GM18873 (cell line): ENCODE results near the gene SLC28A2.
"Not testable (repeated sequence)": the region's sequence is repeated elsewhere in the genome, so short reads cannot be mapped to it uniquely, and the experiment has no call there.

Experiments
- ATAC-seq: cut with Tn5 transposase; IDR thresholded peaks from one replicate; pipeline ENCODE4 v1.9.1; 2021; ENCODE audit warnings: mild to moderate bottlenecking, moderate library complexity, moderate number of reproducible peaks; ENCODE audit not compliant: unreplicated experiment, low FRiP score

The SLC28A2 gene

DNA sequence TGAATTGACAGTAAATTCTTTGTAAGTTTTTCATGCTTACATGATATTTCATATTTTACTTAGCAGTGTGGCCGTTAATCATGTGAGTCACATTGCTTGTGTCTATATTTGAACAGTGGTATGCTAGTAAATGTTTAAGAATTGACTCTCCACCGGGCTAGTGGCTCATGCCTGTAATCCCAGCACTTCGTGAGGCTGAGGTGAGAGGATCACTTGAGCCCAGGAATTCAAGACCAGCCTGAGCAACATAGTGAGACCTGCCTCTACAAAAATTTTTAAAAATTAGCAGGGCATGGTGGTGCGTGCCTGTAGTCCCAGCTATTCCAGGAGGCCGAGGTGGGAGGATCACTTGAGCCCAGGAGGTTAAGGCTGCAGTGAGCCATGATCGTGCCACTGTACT, 2.8 kb downstream of the SLC28A2 start:
- not testable (repeated sequence) for ATAC-seq

DNA sequence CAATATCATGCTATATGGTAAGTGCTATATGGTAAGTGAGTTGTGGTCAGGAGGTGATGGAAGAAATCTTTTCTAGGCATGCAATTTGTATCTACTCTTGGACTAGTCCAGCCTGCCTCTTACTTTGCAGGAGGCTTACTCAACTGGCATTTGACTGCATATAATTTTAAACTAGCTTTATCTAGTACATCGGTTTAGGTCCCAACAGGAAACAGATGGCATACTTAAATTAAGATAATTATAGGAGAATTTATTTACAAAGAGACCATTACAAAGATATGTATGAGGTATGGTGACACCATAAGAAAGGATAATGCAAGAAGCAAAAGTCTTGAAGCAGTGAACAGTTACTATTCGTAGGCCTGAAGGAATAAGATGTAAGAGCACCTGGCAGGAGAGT, 7.8 kb downstream of the SLC28A2 start:
- ATAC-seq, result no peak

DNA sequence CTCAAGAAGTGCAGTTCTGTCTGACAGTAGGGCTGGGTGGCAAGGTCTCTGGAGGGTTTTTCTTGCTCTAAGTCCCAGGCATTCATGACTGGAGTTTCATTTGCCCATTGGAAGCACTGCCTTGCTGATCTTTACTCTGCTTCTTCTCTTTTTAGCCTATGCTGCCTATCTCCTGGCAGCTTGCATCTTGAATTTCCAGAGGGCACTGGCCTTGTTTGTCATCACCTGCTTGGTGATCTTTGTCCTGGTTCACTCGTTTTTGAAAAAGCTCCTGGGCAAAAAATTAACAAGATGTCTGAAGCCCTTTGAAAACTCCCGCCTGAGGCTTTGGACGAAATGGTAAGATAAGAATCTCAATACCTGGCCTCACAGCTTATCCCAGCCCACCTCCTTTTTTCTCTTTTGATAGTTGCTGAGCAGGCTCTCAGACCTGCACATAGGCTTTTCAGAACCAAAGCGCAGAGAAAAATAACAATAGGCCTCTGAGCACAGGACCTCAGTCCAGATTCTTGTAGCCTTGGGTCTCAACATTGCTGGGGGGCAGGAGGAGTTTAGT, 10.9 kb downstream of the SLC28A2 start:
- no peak for ATAC-seq

GRCh38 chr15:45263854-45264253, 11.8 kb downstream of the SLC28A2 start:
- no peak for ATAC-seq

DNA sequence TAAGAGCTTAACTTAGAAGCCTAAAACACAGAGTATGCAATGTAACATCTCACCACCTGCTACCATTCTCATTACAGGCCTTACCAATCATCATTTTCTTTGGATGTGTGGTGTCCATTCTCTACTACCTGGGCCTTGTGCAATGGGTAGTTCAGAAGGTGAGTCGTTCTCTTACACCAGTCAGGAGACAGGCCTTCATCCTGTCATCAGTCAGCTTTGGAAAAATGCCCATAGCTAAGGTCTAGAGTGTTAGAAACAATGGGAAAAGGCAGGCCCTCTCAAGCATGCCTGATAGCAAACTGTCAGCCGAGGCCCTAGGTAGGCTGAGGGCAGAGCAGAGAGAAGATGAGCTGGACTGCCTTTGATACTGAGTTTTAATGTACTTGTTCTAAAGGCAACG, 13.5 kb downstream of the SLC28A2 start:
- ATAC-seq, result no peak

GRCh38 chr15:45268135-45268534, 16.1 kb downstream of the SLC28A2 start:
- ATAC-seq, result no peak

DNA sequence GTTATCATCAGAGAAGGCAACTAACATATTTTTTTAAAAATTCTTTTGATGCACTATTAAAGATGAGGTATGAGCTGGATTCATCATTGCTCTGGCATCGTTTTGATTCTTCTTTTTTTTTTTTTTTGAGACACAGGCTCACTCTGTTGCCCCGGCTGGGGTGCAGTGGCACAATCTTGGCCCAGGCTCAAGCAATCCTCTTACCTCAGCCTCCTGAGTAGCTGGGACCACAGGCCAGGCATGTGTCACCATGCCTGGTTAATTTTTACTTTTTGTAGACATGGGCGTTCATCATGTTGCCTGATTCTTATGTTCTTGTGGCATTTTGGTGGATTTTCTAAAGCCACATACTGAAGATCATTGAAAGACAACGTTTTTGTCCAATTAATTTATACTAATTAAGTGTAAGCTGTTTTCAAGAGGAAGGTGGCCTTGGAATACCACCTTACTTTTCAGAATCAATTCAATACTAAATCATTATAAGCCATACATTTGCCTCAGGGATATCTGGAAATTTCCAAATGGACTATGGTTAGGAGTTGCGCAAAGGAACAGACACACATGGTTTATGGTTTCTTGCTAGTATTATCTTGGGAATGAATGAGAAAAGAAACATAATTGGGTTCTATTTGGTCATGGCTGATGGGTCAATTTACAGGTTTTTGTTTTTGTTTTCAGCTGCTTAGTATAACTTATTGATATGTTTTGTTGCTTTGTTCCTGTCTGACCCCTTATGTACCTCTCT, 22.8 kb downstream of the SLC28A2 start:
- ATAC-seq, result no peak

DNA sequence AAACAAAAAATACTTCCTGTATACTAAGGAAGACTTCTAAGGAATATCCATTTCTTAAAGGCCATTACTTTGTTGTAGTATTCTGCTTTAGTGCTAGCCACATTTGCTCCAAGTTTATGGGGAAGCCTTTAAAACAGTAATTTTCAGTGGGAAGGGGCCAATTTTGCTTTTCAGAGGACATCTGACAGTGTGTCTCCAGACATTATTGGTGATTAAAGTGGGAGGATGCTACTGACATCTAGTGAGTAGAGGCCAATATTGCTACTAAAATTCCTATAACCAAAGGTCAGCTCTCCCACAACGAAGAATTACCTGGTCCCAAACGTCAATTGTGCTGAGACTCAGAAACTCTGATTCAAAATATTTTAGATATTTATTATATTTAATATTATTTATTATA, 24.8 kb downstream of the SLC28A2 start:
- no peak for ATAC-seq

DNA sequence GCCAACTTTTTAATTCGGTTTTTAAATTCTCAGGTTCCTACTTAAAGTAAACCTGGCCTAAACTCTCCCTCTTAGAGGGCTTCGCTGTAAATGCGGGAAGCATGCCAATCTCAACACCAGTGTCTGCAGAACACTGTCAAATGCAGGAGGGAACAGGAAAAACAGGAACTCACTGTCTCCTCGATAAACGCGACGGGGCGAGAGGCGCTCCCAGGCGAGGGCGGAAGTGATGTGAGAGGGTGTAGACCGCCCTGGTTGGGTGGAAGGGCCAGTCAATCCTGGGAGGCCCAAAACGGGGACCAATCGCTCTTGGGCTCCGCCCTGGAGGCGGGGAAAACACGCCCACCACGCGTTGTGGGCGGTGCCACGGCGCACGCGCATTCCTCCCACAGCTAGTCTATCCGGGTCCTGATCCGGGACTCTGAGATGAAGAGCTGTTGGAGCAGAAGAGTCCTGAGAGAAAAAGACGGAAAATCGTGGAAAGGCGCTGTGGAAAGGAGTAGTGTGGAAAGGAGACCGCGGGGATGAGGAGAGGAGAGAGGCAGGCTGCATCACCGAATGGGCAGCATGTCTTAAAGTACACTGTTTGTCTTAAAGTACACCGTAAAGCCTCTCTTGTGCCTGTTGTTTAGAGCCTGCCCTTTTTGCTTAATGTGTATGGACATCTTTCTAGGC, 27.1 kb downstream of the SLC28A2 start:
- ATAC-seq, result peak; percentile 99

GRCh38 chr15:45285413-45285812, 33.4 kb downstream of the SLC28A2 start:
- no peak for ATAC-seq

DNA sequence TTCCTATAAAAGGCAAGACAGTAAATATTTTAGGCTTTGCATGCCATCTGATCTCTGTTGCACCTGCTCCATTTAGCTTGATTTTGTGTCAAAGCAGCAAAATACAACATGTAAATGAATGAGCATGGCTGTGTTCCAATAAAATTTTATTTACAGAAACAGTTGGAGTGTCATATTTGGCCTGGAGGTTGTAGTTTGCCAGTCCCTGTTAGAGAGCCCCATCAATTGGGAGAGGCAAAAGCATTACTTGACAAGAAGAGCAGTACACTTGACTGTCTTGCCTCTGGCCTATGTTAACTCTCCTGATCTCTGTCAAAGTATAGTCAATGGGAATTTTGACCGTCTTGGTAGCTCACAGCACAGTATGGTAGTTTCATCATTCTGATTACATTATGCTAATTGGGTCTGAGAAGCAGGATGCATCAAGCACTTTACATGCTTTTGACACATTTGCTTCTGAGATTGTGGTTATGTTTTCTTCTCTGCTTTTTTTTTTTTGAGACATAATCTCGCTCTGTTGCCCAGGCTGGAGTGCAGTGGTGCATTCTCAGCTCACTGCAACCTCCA, 35.4 kb downstream of the SLC28A2 start:
- ATAC-seq, result no peak

DNA sequence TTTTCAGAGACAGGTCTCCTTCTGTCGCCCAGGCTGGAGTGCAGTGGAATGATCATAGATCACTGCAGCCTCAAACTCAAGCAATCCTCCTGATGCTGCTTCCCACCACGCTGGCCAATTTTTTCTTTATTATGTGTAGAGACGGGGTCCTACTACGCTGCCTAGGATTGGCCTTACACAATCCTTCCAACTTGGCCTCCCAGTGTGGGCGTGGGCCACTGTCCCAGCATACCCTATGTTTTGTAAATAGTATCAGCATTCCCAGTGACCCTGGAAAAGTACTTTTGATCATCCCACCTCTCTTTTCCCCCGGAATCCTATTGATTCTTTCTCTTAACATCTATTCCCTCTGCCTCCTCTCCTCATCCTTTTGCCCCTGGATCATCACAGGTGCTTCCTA, 36.9 kb downstream of the SLC28A2 start:
- no peak for ATAC-seq

- no peak for ATAC-seq
Observed at GRCh38 chr15:45291822-45292582, 40.0 kb downstream of the SLC28A2 start.

- ATAC-seq, result not testable (repeated sequence)
Observed at GRCh38 chr15:45293326-45293725, 41.3 kb downstream of the SLC28A2 start.

DNA sequence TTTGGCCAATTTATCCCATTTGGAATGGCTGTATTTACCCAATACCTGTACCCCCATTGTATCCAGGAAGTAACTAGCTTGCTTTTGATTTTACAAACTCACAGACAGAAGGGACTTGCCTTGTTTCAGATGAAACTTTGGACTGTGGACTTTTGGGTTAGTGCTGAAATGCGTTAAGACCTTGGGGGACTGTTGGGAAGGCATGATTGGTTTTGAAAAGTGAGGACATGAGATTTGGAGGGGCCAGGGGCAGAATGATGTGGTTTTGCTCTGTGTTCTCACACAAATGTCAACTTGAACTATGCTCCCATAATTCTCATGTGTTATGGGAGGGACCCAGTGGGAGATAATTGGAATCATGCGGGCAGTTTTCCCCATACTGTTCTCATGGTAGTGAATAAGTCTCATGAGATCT, 46.9 kb downstream of the SLC28A2 start:
- ATAC-seq, result not testable (repeated sequence)

DNA sequence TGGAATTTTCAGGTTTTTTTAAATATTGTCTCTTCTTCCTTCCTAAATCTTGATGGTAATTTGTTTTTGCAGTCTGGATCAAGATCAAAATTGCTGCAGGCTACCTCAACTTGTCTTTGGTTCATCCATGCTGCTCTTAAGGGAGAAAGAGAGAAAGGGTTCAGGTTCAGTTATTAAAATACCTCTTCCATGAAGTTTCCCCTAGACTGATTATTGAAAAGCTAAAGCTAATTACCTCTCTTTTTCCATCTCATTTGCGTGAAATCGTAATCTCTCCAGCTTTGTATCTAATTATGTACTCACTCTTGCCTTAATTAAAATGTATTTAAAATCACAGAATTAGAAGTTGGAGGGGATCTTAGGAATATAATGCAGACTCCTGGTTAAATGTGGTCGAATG, 52.7 kb downstream of the SLC28A2 start:
- no peak for ATAC-seq

DNA sequence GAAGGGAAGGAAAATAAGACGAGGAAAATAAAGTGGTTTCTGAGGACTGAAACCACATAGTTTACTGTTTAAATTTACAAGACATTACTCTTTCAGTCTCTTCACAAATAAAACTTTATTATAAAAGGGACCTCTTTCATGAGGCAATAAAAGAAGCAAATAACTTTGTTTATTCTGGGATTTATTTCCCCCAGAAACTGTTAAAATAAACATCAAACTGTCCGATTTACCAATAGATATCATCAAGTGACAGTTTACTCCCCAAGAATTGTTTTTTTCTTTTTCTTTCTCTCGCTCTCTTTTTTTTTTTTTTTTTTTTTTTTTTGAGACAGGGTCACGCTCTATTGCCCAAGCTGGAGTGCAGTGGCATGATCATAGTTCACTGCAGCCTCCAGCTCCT, 54.1 kb downstream of the SLC28A2 start:
- ATAC-seq, result no peak

DNA sequence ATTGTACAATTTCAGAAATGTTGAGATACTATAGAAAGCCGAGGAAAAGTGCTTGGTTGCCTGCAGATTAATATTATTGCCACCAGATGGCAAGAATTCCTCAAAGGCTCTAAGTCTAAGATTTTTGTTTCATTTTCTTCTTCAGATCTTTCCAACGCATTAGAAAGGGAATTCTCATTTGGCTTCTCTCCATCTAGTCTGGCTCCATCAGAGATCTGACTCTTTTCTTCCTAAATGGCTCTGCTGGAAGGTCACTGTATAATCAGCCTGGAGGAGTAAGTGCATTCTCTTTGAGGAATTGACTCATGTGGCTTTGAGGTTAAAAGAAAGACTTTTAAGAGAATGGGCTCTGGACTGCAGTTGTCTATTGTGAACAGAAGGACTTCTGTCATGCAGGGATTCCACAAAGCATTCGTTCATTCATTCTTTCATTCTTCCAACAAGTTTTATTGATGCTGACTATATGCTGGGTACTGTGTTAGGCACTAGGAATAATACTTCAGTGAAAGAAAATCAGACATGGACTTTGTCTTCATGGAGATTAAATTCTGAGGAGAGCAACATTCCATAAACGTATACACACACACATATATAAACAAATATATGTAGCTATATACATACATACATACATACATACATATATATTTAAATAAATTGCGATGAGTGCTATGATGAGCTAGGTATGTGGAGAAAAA, 55.3 kb downstream of the SLC28A2 start:
- no peak for ATAC-seq

DNA sequence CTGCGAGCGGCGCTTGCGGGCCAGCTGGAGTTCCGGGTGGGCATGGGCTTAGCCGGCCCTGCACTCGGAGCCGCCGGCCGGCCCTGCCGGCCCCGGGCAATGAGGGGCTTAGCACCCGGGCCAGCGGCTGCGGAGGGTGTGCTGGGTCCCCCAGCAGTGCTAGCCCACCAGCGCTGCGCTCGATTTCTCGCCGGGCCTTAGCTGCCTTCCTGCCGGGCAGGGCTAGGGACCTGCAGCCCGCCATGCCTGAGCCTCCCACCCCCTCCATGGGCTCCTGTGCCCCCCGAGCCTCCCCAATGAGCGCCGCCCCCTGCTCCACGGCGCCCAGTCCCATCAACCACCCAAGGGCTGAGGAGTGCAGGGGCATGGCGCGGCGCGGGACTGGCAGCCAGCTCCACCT, 62.1 kb downstream of the SLC28A2 start:
- ATAC-seq, result not testable (repeated sequence)

- no peak for ATAC-seq
Observed at GRCh38 chr15:45314960-45315359, 62.9 kb downstream of the SLC28A2 start.
